Smooth muscle cell (in vitro differentiated cells): Measurements from ENCODE around the gene ATG4B. TPM values are rescaled to one million over a fixed set of nuclear protein-coding genes. Genes with fewer than 3 reads are reported as not detected.

Source experiments
- DNase-seq: peaks from one replicate; lab custom pipeline; 2025; ENCODE audit not compliant: unreplicated experiment; lab: John Stamatoyannopoulos, UW
- H2AFZ ChIP-seq: fragments of 200-600 bp; sonication (generic); 2 replicates; pipeline ENCODE4 v1.6.0; 2016; ENCODE audit warnings: antibody characterized with exemption, low read depth, mild to moderate bottlenecking
- H3F3A ChIP-seq: fragments of 200-600 bp; sonication (generic); 2 replicates; pipeline ENCODE4 v1.6.0; 2017; ENCODE audit warnings: antibody characterized with exemption, low read depth
- H3K27ac ChIP-seq: fragments of 200-600 bp; sonication (generic); 2 replicates; pipeline ENCODE4 v1.5.1; 2016; ENCODE audit warnings: low read depth, mild to moderate bottlenecking
- H3K27me3 ChIP-seq: fragments of 200-600 bp; sonication (generic); 2 replicates; pipeline ENCODE4 v1.6.1; 2016; ENCODE audit warnings: low read depth, mild to moderate bottlenecking
- H3K36me3 ChIP-seq: fragments of 200-600 bp; sonication (generic); 2 replicates; pipeline ENCODE4 v1.5.1; 2016; ENCODE audit warnings: low read depth
- H3K4me1 ChIP-seq: fragments of 200-600 bp; sonication (generic); 2 replicates; pipeline ENCODE4 v1.5.1; 2016; ENCODE audit warnings: low read depth
- H3K4me2 ChIP-seq: fragments of 200-600 bp; sonication (generic); 2 replicates; pipeline ENCODE4 v1.6.0; 2016; ENCODE audit warnings: mild to moderate bottlenecking
- H3K4me3 ChIP-seq: fragments of 200-600 bp; sonication (generic); 2 replicates; pipeline ENCODE4 v1.5.1; 2016; ENCODE audit warnings: mild to moderate bottlenecking
- H3K79me2 ChIP-seq: fragments of 200-600 bp; sonication (generic); 2 replicates; pipeline ENCODE4 v1.6.0; 2016; ENCODE audit warnings: low read depth, mild to moderate bottlenecking
- H3K9ac ChIP-seq: fragments of 200-600 bp; sonication (generic); 2 replicates; pipeline ENCODE4 v1.6.0; 2016; ENCODE audit warnings: low read depth
- H3K9me3 ChIP-seq: fragments of 200-600 bp; sonication (generic); replicated peaks from 2 replicates; pipeline ENCODE4 v1.5.1; 2016; ENCODE audit warnings: low read depth
- H4K20me1 ChIP-seq: fragments of 200-600 bp; sonication (generic); 2 replicates; pipeline ENCODE4 v1.6.0; 2016; ENCODE audit warnings: low read depth
- WGBS: methylation state at CpG from one replicate; pipeline ENCODE4 v1.1.7; 2016; ENCODE audit warnings: low lambda C conversion rate; 5-methylcytosine and 5-hydroxymethylcytosine counted together
- polyA plus RNA-seq: library from polyadenylated mRNA; unstranded; fragments of >200 nt; fragmentation: Nextera tagmentation; extraction: Ambion mirVana; gene quantifications from 2 replicates; pipeline ENCODE4 v1.2.1, GENCODE V29; 2016
- total RNA-seq: library from RNA; depleted of rRNA; stranded (reverse); fragments of >200 nt; gene quantifications from 2 replicates; pipeline ENCODE4 v1.2.3, GENCODE V29; 2014
- TF ChIP-seq, protein P1 (sequence below): fragments of 200-600 bp; sonication (generic); IDR thresholded peaks from 2 replicates; pipeline ENCODE4 v1.5.1; 2017; ENCODE audit warnings: borderline replicate concordance, mild to moderate bottlenecking, antibody characterized with exemption; ENCODE audit not compliant: insufficient read depth, poor library complexity, severe bottlenecking

ATG4B gene
- total and polyA plus RNA-seq, 2 experiments from 2014 or later, result 70.3 to 91.3 TPM

DNA sequence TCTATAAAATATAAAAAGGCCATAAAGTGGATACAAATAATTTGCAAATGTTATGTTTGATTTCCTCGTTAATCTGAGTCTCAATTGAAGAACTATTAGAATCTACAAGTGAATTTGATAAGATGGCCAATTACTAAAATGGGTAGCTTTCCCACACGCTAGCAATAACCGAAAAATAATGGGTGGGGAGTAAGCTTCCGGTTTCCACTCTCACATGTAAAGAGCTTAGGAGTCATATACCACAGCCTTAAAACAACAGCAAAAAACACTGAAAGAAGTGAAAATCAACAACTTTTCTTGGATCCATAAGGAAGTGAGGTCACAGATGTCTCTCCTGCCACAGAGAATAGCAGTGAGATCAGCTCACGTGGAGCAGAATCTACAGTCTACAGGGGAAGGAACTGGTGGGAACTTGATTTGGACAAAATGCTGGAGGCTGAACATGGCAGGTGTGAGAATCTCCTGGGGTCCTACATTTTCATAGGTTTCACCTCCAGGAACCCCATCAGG is 19.1 kb upstream of the ATG4B start:
- H3K79me2 ChIP-seq, result peaks cover 70% of the 10 kb centered on the region

DNA sequence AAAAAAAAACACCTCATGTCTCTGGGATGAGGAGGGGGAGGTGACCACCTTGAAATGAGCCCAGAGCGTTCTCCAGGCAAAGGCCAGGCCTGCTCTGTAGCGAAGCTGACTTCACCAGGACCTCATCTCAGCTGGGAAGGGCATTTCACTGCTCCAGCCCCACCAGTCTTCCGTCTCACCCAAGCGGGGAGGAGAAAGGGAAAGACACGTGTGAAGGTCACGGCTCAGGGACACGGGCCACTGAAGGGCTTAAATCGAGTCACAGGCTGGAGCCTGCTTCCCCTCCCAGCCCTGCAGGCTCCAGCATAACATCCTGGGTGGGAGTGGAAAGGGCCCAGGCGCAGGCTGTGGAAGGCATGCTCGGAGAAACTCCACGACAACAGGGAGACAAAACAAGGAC is 18.7 kb upstream of the ATG4B start:
- no peak overlapping the region for H3K9ac ChIP-seq
- no peak overlapping the region for H3K4me2 ChIP-seq
- no peak overlapping the region for H2AFZ ChIP-seq
- H3K4me1 ChIP-seq, result no peaks in the 10 kb centered on the region
- H3K79me2 ChIP-seq, result peaks cover 66% of the 10 kb centered on the region
- no peaks in the 10 kb centered on the region for H3K27me3 ChIP-seq
- H3K27ac ChIP-seq, result no peak overlapping the region
- TF ChIP-seq, protein P1, sequence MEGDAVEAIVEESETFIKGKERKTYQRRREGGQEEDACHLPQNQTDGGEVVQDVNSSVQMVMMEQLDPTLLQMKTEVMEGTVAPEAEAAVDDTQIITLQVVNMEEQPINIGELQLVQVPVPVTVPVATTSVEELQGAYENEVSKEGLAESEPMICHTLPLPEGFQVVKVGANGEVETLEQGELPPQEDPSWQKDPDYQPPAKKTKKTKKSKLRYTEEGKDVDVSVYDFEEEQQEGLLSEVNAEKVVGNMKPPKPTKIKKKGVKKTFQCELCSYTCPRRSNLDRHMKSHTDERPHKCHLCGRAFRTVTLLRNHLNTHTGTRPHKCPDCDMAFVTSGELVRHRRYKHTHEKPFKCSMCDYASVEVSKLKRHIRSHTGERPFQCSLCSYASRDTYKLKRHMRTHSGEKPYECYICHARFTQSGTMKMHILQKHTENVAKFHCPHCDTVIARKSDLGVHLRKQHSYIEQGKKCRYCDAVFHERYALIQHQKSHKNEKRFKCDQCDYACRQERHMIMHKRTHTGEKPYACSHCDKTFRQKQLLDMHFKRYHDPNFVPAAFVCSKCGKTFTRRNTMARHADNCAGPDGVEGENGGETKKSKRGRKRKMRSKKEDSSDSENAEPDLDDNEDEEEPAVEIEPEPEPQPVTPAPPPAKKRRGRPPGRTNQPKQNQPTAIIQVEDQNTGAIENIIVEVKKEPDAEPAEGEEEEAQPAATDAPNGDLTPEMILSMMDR, result no peak
- peaks cover 37% of the 10 kb centered on the region for H4K20me1 ChIP-seq
- H3F3A ChIP-seq, result peaks cover 7% of the 10 kb centered on the region
- WGBS, result 96% methylated on average over 11 of the region's 11 CpGs
- H3K9me3 ChIP-seq, result no peaks in the 10 kb centered on the region
- no peak overlapping the region for H3K4me3 ChIP-seq
- no peak for DNase-seq
- no peaks in the 10 kb centered on the region for H3K36me3 ChIP-seq

More for the DNA sequence above, 19.1 kb upstream of the ATG4B start:
- Histone ChIP-seq H2AFZ (no peak overlapping the region), H3K4me3 (no peak overlapping the region), H3K4me2 (no peak overlapping the region), H3K4me1 (no peaks in the 10 kb centered on the region), H3F3A (peaks cover 7% of the 10 kb centered on the region), H3K27me3 (no peaks in the 10 kb centered on the region), H3K9me3 (no peaks in the 10 kb centered on the region), H4K20me1 (peaks cover 33% of the 10 kb centered on the region), H3K36me3 (no peaks in the 10 kb centered on the region), H3K27ac (no peak overlapping the region), H3K9ac (no peak overlapping the region)
- TF ChIP-seq, protein P1, result no peak
- no peak for DNase-seq
- WGBS, result 97% methylated on average over 5 of the region's 5 CpGs

DNA sequence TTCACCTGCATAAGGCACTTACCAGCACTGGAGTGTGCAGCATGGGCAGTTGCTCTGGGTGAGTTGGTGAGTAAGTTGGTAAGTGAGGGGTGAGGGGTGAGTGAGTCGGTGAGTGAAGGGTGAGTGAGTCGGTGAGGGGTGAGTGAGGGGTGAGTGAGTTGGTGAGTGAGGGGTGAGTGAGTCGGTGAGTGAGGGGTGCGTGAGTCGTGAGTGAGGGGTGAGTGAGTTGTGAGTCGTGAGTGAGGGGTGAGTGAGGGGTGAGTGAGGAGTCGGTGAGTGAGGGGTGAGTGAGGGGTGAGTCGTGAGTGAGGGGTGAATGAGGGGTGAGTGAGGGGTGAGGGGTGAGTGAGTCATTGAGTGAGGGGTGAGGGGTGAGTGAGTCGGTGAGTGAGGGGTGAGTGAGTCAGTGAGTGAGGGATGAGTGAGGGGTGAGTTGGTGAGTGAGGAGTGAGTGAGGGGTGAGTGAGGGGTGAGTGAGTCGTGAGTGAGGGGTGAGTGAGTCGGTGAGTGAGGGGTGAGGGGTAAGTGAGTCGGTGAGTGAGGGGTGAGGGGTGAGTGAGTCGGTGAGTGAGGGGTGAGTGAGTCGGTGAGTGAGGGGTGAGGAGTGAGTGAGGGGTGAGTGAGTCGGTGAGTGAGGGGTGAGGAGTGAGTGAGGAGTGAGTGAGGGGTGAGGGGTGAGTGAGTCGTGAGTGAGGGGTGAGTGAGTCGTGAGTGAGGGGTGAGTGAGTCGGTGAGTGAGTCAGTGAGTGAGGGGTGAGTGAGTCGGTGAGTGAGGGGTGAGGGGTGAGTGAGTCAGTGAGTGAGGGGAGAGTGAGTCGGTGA is 17.7 kb upstream of the ATG4B start:
- H3K9me3 ChIP-seq, result no peaks in the 10 kb centered on the region
- no peak overlapping the region for H2AFZ ChIP-seq
- no peak for DNase-seq
- H3K4me3 ChIP-seq, result no peak overlapping the region
- peaks cover 69% of the 10 kb centered on the region for H3K79me2 ChIP-seq
- H3K4me1 ChIP-seq, result no peaks in the 10 kb centered on the region
- no peaks in the 10 kb centered on the region for H3K36me3 ChIP-seq
- no peak overlapping the region for H3K27ac ChIP-seq
- TF ChIP-seq, protein P1, result no peak
- H3K9ac ChIP-seq, result no peak overlapping the region
- 96% methylated on average over 5 of the region's 20 CpGs for WGBS
- peaks cover 45% of the 10 kb centered on the region for H4K20me1 ChIP-seq
- peaks cover 7% of the 10 kb centered on the region for H3F3A ChIP-seq
- H3K27me3 ChIP-seq, result no peaks in the 10 kb centered on the region
- no peak overlapping the region for H3K4me2 ChIP-seq
